WI38 (cell line): ENCODE results near the gene SF3B2.
A peak's percentile ranks its signal among the peaks of the same experiment; 100 is the strongest.

Experiments used
- H3K4me3 ChIP-seq: 2 replicates; pipeline ENCODE4 v1.5.1; 2011; ENCODE audit warnings: low read depth, mild to moderate bottlenecking, control low read depth, low read length
- TF ChIP-seq, protein P1 (sequence below): IDR thresholded peaks from 2 replicates; pipeline ENCODE4 v1.5.1; 2012; ENCODE audit warnings: low read depth, mild to moderate bottlenecking, control low read depth, low read length

Gene SF3B2, protein sequence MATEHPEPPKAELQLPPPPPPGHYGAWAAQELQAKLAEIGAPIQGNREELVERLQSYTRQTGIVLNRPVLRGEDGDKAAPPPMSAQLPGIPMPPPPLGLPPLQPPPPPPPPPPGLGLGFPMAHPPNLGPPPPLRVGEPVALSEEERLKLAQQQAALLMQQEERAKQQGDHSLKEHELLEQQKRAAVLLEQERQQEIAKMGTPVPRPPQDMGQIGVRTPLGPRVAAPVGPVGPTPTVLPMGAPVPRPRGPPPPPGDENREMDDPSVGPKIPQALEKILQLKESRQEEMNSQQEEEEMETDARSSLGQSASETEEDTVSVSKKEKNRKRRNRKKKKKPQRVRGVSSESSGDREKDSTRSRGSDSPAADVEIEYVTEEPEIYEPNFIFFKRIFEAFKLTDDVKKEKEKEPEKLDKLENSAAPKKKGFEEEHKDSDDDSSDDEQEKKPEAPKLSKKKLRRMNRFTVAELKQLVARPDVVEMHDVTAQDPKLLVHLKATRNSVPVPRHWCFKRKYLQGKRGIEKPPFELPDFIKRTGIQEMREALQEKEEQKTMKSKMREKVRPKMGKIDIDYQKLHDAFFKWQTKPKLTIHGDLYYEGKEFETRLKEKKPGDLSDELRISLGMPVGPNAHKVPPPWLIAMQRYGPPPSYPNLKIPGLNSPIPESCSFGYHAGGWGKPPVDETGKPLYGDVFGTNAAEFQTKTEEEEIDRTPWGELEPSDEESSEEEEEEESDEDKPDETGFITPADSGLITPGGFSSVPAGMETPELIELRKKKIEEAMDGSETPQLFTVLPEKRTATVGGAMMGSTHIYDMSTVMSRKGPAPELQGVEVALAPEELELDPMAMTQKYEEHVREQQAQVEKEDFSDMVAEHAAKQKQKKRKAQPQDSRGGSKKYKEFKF

DNA sequence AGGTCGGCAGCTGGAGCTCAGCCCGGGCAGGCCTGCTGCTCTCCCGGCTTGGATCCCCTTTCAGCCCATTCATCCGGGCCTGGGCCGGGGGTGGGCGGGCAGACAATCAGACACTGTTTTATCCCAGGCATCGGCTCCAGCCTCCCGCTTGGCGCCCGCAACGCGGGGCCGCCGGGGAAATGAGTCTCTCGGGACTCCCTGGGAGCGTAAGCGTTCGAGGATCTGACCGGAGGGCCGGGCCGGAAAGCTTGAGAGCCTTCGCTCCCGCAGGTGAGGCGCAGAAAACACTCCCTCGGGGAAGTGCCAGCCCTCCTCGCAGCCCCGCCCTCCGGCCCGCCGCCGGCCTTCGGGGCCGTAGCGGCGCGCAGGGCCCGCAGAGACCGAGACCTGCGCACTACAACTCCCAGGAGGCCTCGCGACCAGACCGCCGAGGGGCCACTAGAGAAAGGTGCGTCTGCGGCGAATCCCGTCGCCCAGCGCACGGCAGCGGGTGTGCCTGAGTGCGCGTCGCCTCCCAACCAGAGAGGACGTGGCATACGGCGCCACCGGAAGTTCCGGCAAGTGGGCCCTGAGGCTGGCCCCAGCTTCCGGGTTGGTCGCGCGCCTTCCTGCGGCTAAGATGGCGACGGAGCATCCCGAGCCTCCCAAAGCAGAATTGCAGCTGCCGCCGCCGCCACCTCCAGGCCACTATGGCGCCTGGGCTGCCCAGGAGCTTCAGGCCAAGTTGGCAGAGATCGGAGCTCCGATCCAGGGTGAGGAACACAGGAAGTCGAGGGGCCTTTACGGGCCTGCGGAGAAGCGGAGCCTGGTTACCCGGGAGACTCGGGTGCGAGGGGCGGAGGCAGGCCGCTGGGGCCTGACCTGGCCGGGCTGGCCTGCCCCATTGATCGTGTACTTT lies at the start of gene SF3B2:
Gene SF3B2 (plus strand): TSS at position 599 of the 898 bp plus-strand sequence. CDS start 21 bp downstream, at position 620.
- TF ChIP-seq, protein P1, sequence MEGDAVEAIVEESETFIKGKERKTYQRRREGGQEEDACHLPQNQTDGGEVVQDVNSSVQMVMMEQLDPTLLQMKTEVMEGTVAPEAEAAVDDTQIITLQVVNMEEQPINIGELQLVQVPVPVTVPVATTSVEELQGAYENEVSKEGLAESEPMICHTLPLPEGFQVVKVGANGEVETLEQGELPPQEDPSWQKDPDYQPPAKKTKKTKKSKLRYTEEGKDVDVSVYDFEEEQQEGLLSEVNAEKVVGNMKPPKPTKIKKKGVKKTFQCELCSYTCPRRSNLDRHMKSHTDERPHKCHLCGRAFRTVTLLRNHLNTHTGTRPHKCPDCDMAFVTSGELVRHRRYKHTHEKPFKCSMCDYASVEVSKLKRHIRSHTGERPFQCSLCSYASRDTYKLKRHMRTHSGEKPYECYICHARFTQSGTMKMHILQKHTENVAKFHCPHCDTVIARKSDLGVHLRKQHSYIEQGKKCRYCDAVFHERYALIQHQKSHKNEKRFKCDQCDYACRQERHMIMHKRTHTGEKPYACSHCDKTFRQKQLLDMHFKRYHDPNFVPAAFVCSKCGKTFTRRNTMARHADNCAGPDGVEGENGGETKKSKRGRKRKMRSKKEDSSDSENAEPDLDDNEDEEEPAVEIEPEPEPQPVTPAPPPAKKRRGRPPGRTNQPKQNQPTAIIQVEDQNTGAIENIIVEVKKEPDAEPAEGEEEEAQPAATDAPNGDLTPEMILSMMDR, result no peak
- peak within 1 kb of the TSS; percentile 99 for H3K4me3 ChIP-seq

DNA sequence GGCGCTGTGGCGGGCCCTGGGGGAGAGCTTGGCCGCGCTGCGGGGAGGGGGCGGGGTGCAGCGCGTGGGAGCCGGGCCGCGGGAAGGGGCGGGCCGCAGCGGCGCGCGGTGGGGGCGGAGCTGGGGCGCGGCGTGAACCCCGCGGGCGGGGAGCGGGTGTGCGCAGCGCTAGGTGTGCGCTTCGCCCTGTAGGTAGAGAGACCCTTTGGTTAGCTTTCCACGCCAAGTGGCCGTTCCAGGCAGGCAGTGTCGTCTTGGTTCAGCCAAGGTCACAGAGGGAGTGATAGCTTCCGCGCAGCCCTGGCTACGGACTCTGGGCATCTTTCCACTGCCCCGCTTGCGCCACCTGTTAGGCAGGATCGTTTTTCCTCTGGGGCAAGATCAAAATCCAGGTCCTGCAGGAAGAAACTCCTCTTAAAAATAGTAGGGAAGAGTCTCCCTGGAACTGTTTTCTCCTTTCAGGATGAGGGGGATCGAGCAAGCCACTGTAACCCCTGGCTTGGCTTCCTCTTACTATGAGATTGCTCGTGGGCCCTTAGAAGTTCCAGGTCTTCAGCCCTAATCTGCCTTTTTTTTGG lies 49.4 kb upstream of the SF3B2 start:
- TF ChIP-seq, protein P1, result no peak
- peak overlapping the region; percentile 99 for H3K4me3 ChIP-seq

DNA sequence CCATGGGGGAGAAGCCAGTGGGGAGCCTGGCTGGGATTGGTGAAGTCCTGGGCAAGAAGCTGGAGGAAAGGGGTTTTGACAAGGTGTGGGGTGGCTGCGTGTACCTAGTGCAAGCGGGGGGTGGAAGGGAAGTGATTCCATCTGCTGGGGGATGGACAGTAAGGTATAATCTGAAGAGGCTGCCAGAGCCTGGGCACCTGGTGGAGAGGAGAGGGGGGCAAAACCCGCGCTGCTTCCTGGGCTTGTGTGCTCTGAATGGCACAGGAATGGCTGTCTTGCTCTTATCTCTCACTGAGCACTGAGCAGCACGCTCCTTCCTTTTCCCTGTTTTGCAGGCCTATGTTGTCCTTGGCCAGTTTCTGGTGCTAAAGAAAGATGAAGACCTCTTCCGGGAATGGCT lies 48.9 kb upstream of the SF3B2 start:
- H3K4me3 ChIP-seq, result peak overlapping the region; percentile 99
- TF ChIP-seq, protein P1, result no peak

DNA sequence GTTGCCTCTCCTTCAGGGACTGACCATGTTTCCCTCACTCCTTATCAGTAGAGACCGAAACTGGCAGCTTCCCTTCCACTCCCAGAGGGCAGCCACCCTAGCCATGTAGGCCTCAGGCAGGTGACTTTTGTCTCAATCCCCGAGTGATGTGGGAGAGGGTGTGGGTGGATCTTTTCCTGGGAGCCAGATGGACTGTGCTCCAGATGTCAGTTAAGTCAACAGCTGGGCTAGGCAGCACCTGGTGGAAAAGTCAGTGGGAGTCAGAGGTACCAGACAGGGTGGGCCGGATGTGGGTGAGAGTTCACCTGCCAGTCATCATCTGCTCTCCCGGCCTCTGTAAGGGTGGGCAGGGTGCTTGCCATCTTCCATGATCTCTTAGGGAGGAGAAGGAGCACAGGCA lies 48.0 kb upstream of the SF3B2 start:
- no peak overlapping the region for H3K4me3 ChIP-seq
- TF ChIP-seq, protein P1, result no peak

DNA sequence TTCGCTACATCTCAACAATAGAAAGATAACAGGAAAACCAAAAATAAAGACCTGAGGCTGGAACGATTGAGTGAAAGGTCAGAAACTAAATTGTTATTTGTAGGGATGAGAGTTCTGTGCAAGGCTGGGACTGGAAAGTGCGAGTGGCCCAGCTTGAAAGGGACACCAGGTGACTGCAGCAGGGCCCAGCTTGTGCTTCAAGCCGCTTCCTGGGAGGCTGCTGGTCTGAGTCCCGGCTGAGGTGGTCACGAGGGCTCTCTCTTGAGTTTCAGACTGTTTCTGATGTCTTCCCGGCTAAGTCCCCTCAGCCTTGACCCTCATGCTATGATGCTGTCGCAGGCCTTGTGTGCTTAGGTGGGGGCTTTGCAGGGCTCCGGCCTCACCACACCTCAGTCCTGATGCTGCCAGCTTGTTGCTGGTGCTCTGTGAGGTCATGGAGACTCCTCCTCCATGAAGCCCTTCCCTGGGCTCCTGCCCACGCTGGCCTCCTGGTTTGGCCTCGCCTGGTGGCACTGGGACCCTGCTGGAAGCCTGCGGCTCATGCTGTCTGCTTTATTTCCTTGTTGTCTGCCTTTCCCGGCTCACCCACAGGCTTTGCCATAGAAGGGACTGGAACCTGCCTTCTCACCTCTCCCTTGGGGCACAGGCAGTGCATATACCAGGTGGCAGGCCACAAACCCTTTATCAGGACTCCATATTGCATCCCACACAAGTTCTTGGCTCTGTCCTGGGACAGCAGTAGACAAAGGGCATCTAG lies 45.9 kb upstream of the SF3B2 start:
- TF ChIP-seq, protein P1, result no peak
- H3K4me3 ChIP-seq, result no peak overlapping the region

DNA sequence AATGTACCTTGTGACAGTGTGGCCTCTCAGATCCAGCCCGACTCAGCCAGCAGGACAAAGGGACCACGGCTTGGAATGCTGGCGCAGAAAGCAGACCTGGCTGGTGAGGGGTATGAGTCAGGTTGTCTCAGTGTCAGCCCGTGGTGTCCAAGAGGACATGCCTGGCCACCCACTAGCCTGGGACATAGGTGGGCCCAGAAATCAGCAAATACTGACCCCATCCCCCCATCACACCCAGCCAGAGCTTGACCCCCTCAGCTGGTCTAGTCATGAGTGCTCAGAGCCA lies 45.3 kb upstream of the SF3B2 start:
- TF ChIP-seq, protein P1, result no peak
- H3K4me3 ChIP-seq, result no peak overlapping the region
